Activated CD8-positive, alpha-beta memory T cell treated with anti-CD3 and anti-CD28 coated beads, Interleukin-2, amount 50 U/mL, for 4 hours (primary cell): ENCODE data around the gene MBLAC1.
A peak's percentile ranks its signal among the peaks of the same experiment; 100 is the strongest.

Experiments used
- DNase-seq: peaks from one replicate; pipeline ENCODE4 v3.0.0-alpha.2; 2020

MBLAC1 gene

DNA sequence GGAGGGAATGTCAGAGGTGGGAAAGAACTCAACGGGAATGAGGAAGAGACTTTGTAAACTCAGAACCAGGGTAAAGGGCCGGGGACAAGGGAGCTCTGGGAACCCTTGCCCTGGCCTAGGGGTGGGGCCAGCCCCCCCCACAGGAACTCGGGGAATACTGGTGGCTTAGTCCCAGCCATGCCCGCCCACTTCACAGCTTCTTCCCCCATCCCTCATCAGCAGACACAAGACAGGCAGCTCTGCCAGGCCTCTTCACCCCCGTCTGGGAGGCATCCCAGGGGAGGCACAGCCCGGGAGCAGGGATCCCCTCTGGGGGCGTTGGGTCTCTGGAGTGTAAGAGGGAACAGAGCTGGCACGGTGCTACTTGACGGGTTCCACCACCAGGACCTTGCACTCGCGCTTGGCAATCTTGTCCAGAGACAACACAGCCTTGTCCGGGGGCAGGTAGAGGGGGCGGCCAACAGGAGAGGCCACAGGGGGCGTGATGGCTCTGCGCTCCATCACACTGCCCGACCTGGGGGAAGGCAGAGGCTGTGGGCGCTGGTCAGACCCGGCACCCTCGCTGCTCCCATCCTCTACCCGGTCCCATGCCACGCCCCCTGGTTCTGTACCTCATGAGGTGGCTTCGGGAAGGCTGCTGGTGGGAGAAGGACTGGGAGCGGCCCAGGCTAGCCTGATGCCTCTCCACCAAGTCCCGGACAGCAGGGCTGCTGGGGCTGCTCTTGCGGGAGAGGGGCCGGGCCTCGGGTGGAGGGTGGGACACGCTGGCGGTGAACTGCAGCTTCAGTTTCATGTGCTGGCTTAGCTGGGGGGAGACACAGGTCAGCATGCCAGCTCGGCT, 28.1 kb downstream of the MBLAC1 start:
- DNase-seq: no peak

DNA sequence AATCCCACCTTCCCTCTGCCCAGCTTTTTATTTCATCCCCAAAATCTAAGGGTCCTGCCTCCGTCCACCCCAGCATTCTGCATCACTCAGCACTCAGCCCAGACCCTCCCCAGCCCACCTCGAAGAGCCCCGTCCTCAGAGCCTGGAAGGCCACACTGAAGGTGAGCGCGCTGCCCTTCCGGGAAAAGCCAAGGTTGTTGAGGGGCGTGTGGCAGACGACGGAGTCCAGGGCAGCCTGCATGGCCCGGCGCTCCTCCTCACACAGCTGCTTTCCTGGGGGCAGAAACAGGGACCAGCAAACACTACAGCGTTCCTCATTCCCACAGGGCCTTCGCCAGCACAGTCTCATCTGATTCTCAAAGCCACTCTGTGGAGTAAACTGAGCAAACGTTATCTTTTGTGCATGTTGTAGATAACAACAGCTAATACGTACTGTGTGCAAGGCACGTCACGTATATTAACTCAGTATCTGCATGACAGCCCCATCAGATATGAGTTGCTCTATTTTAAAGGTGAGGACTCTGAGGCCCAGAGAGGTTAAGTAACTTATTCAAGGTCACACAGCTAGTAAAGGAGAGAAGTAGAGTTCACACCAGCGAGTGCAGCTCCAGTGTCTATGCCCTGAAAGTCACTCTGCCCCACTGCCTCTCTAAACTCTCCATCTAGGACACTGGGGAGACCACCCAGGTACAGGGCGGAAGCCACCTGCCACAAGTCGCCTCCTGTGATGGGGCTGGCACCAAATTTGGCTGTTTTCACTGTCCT, 29.0 kb downstream of the MBLAC1 start:
- DNase-seq: no peak

DNA sequence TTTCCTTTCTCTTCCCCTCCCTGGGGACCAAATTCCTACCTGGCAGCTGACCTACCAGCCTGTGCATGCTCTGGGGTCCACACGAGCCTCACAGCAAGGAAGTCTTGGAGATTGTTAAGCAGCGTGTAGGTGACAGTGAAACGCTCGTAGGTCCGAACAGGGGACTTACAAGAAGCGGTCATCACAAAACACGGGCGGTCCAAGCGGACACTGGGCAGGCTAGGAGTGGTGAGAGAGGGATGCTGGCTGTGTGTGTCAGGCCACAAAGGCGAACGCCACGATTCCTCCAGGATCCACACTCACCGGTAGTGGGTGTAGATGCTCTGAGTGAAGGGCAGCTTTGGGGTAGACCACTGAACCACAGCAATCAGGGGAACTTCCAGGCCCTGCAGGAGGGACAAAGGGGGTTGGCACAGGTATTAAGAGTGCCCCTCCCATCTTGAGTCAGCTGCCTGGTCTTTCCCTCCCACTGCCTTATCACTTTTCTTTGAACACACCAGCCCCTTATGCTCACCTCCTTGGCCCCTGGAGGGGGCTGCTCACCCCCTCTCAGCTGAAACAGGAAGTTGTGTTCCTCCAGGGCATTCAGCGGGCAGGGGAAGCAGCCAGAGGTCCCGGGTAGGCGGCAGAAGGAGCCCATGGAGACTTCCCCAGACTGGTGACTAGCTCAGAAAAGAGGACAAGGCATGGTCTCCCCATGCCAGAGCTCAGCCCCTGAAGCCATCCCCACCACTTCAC, 29.7 kb downstream of the MBLAC1 start:
- no peak for DNase-seq

DNA sequence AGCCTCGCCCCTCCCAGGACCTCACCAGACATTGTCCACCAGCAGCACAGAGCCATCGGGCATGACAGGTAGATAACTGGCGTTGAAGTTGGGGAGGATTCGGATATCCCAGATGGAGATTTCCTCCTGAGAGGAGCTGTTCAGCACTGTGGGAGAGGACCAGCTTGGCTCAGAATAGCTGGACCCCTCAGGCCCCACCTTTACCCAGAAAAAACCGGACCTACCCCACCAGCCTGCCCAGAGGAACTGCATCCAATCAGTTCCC, 30.2 kb downstream of the MBLAC1 start:
- DNase-seq: no peak

DNA sequence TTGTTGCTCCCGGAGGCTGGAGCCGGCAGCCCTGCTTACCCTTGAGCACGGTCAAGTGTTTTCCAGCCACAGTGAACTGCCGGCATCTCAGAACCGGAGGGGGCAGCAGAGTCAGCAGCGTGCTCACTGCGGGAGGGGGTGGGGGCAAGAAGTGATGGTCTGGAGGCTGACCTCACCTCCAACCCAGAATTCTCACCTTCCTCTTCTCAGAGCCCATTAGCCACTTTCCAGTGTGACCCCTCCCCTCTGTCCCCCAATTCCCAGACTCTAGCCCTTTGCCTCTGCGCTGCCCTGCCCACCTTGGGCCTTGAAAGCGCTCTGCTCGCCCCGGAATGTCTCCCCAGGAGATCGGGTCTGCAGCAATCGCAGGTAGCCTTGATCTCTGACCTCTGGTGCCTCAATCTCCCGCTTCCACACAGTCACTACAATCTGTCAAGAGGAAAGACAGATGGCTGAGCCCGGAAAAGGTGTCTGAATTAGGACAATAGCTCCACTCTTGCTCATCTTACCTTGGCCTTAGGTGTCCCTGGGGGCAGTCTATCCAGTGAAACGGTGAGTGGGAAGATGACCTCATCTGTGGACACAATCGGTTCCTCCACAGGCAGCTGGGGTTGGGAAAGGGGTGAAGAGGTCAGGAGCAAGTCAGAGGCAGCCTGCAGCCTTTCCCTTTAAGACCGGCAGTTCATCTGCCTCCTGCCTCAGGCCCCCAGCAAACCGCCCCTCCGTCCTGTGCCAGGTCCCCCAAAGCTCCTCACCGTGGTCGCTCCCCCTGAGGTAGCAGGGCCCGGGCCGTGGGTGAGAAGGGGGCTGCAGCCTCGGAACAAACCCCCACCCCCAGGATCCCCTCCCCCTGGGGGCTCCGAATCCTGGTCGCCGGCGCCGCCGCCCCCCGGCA, 30.8 kb downstream of the MBLAC1 start:
- no peak for DNase-seq

DNA sequence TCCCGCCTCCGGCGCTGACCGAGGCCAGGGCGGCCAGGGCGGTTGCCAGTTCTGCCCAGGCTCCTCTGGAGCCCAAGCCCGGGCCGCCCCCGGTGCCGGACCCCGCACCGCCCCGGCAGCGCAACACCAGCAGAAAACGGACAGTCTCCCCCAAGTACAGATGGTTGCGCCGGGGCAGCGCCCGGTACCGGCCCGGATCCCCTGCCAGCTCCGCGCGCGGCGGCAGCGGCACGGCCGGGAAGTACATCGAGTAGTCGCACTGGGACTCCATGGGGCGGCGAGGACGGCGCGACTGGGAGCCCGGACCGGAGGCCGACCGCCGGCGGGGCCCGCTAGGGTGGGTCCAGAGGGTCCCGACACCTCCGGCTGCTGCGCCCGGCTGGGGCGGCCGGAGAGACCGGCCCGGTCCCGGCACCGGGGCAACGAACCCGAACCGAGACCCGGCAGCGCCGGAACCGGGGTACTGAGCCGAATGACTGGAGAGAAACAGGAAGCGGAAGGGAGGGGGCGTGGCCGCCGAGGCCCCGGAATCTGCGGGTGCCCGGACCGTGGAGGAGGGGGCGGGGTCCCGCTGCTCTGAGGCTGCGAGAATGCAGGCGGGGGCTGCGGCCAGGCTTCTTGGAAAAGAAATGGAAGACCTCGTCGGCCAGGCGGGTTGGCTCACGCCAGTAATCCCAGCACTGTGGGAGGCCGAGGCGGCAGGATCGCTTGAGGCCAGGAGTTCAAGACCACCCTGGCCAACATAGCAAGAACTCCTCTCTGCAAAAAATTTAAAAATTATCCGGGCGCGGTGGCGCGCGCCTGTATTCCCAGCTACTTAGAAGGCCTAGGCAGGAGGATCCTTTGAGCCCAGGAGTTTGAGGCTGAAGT, 31.7 kb downstream of the MBLAC1 start, which contains the start of gene TRAPPC14:
Gene TRAPPC14, minus strand, starts transcription at position 495 of the 870 bp plus-strand sequence. Its CDS starts 224 bp downstream, at position 271.
- DNase-seq: peak; percentile 92

DNA sequence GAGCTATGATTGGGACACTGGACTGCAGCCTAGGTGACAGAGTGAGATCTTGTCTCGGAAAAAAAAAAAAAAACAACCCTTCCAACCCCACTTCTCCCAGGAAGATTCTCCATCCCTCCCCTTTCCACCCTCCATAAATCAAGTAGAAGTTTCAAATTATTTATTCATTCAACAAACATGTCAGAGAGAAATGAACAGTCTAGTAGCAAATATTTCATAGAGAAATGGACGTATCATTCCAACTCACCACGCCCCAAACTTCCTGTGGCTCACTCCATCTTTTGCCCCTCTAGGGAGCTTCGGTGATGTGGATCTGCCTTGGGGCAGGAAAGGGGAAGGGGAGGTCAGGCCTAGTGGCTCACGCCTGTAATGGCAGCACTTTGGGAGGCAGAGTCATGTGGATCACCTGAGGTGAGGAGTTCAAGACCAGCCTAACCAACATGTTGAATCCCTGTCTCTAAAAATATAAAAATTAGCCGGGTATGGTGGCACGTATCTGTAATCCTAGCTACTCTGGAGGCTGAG, 32.4 kb downstream of the MBLAC1 start:
- DNase-seq: no peak

DNA sequence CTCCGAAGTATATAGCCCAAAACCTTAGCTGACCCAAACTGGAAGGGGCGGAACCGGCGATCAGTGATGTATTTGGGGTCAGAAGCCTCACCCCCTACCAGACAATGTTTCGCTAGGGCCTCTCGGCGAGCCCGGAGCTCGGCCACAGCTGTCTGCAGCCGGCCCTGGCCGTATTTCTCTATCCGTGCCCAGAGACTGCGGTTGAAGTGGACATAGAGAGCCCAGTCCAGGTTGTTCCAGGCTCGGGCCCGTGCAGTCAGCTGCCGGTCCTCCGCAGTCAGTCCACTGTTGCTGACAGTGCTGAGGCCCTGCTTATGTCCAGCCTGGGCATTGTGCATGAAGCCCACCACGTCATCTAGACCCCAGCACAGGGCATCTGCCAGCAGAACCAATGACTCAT, 33.3 kb downstream of the MBLAC1 start:
- DNase-seq: no peak

DNA sequence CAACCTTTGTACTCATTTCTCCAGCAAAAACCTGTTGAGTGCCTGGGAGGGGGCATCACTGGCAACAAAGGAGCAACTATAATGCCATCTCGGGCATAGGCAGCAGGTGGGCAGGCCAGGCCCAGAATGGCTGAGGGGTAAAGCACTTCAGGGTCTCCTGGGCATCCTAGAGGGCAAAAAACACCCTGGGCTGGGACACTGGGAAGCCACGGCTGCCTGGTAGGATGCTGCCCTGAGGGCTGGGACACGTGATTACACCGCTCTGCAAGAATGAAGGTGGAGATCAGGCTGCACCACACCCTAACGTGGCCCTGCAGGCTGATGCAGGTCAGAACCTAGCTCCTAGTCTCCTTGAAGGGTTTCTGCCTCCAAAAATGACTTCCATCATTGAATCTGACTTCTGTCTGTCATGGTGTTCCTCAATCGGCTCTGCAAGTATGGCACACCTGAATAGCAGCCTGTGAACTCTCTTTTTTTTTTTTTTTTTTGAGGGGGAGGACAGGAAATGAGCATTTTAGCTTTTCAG, 36.3 kb downstream of the MBLAC1 start:
- DNase-seq: no peak

DNA sequence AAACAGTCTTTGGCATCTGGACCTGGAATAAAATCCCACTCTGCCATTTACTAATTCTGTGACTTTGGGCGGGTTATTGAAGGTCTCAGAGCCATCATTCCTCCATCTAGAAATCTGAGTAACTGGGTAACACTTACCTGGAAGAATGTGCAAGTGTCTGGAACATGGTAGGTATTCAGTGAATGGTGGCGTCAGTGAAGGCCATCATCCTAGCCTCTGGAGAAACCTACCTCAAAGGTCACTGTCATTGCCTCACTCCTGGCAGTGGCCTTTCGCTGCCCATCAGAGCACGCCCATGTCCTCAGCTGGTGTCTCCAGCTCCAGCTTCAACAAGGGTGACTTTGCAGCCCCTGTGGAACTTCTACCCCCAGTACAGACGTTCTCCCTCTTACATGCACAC, 37.1 kb downstream of the MBLAC1 start:
- DNase-seq: no peak

DNA sequence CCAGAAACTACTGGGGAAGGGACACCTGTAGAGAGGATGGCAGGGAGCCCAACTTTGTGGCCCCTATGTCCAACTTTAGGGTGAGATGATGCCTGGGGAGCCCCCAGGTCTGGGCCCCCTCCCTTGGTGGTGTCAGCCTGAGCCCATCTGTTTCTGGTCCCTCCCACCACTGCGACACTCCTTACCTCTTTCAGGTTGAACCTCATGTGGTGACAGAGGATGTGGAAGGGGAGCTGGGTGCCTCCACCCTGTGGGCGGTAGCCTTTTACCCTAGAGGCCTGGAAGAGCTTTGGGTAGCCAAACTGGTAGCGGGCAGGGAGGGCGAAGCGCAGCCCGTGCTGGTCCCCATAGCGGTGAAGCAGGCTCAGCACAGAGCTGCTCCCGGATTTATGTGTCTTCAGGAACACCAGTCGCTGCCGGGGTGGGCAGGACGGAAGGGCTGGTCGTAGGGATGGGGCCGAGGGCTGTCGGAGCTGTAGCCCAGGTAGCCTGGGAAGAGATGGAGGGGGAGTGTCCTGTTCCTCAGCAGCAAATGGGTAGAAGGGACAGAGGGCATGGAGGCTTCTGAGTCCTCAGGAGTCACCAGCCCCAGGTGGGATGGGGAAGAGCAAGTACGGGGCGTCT, 39.7 kb downstream of the MBLAC1 start:
- DNase-seq: no peak

DNA sequence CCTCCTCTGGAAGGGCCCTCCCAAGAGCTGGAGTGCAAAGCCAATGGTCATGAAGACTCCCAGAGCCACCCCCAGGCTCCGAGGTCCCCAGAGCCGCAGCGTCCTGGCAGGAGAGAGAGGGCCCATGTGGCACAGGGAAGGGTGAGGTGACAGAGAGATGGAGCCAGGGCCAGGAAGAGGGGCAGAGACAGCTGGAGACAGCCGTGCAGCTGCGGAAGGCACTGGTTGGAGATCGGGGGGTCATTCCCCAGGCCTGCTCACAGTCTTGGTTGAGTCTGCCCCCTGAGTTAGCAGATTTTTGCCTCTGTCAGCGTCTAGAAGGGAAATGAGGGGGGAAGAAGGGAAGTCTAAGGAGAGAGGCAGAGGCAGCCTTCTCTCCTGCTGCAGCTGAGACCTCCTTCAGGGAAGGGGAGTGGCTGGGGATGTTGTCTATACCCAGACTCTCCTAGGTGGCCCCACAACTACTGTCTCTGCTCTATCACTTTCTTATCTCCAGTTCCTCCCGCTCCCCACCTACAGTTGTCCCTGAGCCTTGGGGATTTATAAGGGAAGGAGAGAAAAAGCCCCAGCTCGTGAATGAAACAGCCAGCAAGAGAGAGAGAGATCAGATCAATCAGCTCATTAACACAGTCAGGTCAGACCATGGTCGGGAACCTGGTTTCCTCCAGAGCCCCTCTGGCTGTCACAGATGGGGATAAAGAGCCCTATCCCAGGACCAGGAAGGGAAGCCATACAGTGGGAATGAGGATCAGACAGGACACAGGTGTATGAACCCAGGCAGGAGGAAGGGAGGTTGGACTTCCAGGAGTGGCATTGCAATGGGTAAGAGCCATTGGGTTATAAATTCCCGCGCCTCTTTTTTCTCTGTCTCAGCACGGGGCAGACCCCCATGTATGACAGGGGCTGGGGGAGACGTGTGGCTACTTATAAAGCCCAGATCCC, 40.5 kb downstream of the MBLAC1 start:
- DNase-seq: no peak

DNA sequence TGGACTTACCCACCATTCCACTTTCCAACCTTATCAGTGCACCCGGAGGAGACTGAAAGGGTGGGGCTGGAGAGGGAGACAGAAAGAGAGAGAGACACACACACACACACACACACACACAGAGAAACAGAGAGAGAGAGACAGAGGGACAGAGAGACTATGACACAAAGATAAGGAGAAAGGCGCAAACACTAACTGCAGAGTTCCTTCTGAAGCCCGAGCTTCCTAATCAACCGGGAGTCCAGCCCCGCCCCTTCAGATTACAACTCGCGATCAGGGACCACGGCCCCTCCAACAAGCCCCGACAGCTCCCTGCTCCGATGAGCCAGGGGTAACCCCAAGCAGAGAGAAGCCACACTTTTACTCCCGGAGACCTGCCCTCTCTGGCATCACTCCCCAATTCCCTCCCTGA, 41.2 kb downstream of the MBLAC1 start:
- no peak for DNase-seq

DNA sequence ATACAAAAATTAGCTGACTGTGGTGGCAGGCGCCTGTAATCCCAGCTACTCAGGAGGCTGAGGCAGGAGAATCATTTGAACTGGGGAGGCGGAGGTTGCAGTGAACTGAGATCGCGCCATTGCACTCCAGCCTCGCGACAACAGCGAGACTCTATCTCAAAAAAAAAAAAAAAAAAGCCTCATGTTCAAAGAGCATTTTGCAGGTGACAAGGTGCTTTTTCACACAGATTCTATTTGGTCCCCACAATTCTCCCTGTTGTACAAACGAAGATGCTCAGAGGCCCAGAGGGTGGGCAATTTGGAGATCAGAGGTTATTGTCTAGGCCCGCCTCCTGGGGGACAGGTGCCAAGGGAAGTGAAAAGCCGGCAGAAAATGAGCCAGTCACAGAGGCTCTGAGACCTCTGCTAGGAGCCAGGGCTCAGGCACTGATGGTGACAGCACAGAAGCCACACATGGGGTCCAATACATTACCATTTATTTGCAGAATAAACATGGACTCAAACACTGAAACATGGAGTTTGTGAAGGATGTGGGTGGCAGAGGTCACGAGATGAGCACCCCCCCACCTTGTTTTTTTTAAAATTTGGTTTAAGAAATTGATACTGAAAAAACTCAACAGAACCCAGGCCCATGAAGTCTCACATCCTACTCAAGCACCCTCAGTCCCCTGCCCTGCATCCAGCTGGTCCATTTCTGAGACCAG, 42.5 kb downstream of the MBLAC1 start:
- no peak for DNase-seq

DNA sequence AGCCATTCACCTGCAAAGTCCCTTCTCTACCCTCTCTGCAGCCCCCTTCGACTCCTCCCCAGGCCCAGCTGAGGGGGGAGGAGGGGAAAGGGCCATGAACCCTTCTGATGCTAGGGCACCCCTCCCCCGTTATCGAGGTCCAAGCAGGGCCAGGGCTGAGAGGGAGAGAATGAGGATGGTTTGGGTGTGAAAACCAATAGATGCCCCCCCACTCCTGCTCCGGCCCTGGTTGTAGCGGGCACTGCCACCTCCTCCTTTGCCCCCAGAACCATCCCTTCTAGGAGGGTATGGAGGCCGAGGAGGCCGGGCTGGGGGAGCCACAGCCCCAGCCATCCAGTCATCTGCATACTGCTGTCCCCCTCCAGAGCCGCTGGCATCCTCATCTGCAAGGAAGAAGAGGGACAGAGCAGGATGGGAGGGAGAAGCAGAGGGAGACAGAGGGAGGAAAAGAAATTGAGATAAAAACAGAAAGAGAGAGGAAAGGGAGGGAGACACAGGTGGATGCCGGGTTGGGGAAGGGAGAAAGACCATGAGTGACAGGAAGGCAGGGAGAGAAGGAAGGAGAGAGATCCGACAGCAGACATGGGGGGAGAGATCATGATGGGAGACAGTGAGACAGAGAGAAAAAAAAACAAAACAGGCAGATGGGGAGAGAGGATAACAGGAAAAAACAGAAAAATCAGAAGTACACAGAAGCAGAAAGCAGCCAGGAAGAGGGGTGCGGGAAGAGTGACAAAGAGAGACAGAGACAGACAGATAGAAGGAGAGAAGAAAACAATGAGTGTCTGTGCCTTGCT, 43.5 kb downstream of the MBLAC1 start:
- no peak for DNase-seq

DNA sequence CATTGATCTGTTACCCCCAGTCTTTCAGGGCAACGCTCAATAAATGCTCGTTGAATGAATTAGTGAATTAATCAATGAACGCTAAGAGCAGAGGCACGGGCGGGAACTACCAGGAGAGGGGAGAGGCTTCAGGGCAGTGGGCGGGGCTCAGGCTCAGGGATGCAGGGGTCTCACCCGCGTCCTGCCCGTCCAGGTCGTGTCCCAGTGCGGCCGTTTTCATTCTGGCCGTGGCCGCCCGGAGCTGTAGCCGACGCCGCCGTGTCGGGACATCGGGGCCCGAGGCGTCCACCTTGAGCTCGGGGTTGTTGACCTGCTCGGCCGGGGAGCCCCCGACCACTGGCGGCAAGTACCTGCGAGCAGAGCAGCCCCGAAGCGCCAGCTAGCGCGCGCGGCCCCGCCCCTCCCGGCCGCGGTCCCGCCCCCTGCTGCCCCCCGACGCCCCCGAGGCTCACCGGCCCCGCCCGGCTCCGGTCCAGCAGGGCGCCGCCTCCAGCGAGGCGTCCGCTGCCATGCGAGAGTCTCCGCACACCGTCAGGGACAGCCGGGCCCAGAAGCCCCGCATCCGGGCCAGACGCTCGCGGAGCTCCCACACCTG, 44.4 kb downstream of the MBLAC1 start:
- peak; percentile 37 for DNase-seq

DNA sequence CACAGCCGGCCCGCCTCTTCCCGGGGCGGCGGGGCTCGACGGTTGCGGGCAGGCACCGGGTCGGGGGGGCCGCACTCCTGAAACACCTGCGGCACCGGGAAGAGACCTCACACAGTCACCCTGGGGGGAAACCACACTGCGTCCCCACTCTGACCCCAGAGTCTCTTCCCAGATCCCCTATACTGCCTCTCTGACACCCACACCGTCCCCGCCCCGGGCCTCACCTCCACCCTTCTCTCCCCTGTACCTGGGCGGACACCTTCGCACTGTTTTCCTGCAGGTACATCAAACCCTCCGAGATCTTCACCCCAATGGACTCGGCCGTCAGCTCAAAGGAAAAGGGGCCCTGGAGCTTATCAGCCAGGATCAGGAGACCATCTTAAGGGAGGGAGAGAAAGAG, 45.1 kb downstream of the MBLAC1 start:
- DNase-seq: no peak
